SK-N-SH treated with all-trans-retinoic acid at 6 μM for 48 hours (cell line): ENCODE measurements around the gene PLEKHO1.

Source experiments
- ATAC-seq: fragments of 200-7000 bp; cut with Tn5 transposase; 3 replicates; pipeline ENCODE4 v1.9.1; 2020; ENCODE audit warnings: mild to moderate bottlenecking, moderate library complexity
- ARNTL ChIP-seq: fragments of 450-650 bp; formaldehyde crosslinking; IDR thresholded peaks from 2 replicates; pipeline ENCODE4 v1.5.0; 2020; ENCODE audit warnings: low read depth, mild to moderate bottlenecking, moderate library complexity, borderline replicate concordance
- BACH2 ChIP-seq: fragments of 250-450 bp; sonication (Bioruptor Pico); IDR thresholded peaks from 2 replicates; pipeline ENCODE4 v1.9.0; 2021; ENCODE audit warnings: mild to moderate bottlenecking, borderline replicate concordance
- CSDC2 ChIP-seq: fragments of 250-450 bp; sonication (Bioruptor Pico); IDR thresholded peaks from 2 replicates; pipeline ENCODE4 v1.5.0; 2020; ENCODE audit warnings: mild to moderate bottlenecking, moderate library complexity
- ESRRG ChIP-seq: fragments of 250-450 bp; sonication (Bioruptor Pico); IDR thresholded peaks from 2 replicates; pipeline ENCODE4 v1.6.1; 2021; ENCODE audit warnings: mild to moderate bottlenecking
- ISL1 ChIP-seq: fragments of 250-450 bp; sonication (Bioruptor Pico); IDR thresholded peaks from 2 replicates; pipeline ENCODE4 v2.1.2; 2022; ENCODE audit warnings: mild to moderate bottlenecking, moderate library complexity
- OSR1 ChIP-seq: fragments of 250-450 bp; sonication (Bioruptor Pico); IDR thresholded peaks from 2 replicates; pipeline ENCODE4 v1.8.0; 2022; ENCODE audit warnings: moderate library complexity, mild to moderate bottlenecking, inconsistent platforms
- PPARA ChIP-seq: fragments of 250-450 bp; sonication (Bioruptor Pico); IDR thresholded peaks from 2 replicates; pipeline ENCODE4 v1.5.0; 2020; ENCODE audit warnings: mild to moderate bottlenecking, borderline replicate concordance
- RARB ChIP-seq: fragments of 250-450 bp; sonication (Bioruptor Pico); IDR thresholded peaks from 2 replicates; pipeline ENCODE4 v1.8.0; 2021; ENCODE audit warnings: mild to moderate bottlenecking, moderate library complexity
- SNAI2 ChIP-seq: fragments of 250-450 bp; sonication (Bioruptor Pico); IDR thresholded peaks from 2 replicates; pipeline ENCODE4 v1.5.0; 2020; ENCODE audit warnings: mild to moderate bottlenecking, moderate library complexity
- TCF4 ChIP-seq: fragments of 250-450 bp; sonication (Bioruptor Pico); IDR thresholded peaks from 2 replicates; pipeline ENCODE4 v1.8.0; 2021; ENCODE audit warnings: mild to moderate bottlenecking, moderate library complexity, borderline replicate concordance
- TOX ChIP-seq: fragments of 250-450 bp; sonication (Bioruptor Pico); IDR thresholded peaks from 2 replicates; pipeline ENCODE4 v1.8.0; 2021; ENCODE audit warnings: mild to moderate bottlenecking, moderate library complexity, borderline replicate concordance
- ZC3H10 ChIP-seq: fragments of 250-450 bp; sonication (Bioruptor Pico); IDR thresholded peaks from 2 replicates; pipeline ENCODE4 v1.5.1; 2021; ENCODE audit warnings: mild to moderate bottlenecking, moderate library complexity
- ZFP3 ChIP-seq: fragments of 250-450 bp; sonication (Bioruptor Pico); IDR thresholded peaks from 2 replicates; pipeline ENCODE4 v1.5.0; 2020; ENCODE audit warnings: mild to moderate bottlenecking, moderate library complexity
- ZFP30 ChIP-seq: fragments of 450-650 bp; formaldehyde crosslinking; IDR thresholded peaks from 2 replicates; pipeline ENCODE4 v1.5.0; 2022; ENCODE audit warnings: mild to moderate bottlenecking, moderate library complexity
- ZNF565 ChIP-seq: fragments of 450-650 bp; formaldehyde crosslinking; conservative IDR thresholded peaks from 2 replicates; pipeline ENCODE4 v1.5.0; 2020; ENCODE audit warnings: low read depth, mild to moderate bottlenecking, moderate library complexity
- ZNF70 ChIP-seq: fragments of 450-650 bp; formaldehyde crosslinking; IDR thresholded peaks from 2 replicates; pipeline ENCODE4 v1.5.0; 2020; ENCODE audit warnings: mild to moderate bottlenecking, moderate library complexity
- ZNF8 ChIP-seq: fragments of 450-650 bp; formaldehyde crosslinking; IDR thresholded peaks from 2 replicates; pipeline ENCODE4 v1.5.0; 2020; ENCODE audit warnings: mild to moderate bottlenecking, moderate library complexity
- TF ChIP-seq, protein P1 (sequence below): fragments of 250-450 bp; sonication (Bioruptor Pico); IDR thresholded peaks from 2 replicates; pipeline ENCODE4 v1.8.0; 2021; ENCODE audit warnings: low read depth, mild to moderate bottlenecking, moderate library complexity, borderline replicate concordance
- TF ChIP-seq, protein P2 (sequence below): fragments of 250-450 bp; sonication (Bioruptor Pico); IDR thresholded peaks from 2 replicates; pipeline ENCODE4 v1.5.1; 2021; ENCODE audit warnings: mild to moderate bottlenecking, moderate library complexity
- TF ChIP-seq, protein P3 (sequence below): fragments of 250-450 bp; sonication (Bioruptor Pico); IDR thresholded peaks from 2 replicates; pipeline ENCODE4 v1.8.0; 2020; ENCODE audit warnings: mild to moderate bottlenecking, moderate library complexity, borderline replicate concordance

PLEKHO1 gene

DNA sequence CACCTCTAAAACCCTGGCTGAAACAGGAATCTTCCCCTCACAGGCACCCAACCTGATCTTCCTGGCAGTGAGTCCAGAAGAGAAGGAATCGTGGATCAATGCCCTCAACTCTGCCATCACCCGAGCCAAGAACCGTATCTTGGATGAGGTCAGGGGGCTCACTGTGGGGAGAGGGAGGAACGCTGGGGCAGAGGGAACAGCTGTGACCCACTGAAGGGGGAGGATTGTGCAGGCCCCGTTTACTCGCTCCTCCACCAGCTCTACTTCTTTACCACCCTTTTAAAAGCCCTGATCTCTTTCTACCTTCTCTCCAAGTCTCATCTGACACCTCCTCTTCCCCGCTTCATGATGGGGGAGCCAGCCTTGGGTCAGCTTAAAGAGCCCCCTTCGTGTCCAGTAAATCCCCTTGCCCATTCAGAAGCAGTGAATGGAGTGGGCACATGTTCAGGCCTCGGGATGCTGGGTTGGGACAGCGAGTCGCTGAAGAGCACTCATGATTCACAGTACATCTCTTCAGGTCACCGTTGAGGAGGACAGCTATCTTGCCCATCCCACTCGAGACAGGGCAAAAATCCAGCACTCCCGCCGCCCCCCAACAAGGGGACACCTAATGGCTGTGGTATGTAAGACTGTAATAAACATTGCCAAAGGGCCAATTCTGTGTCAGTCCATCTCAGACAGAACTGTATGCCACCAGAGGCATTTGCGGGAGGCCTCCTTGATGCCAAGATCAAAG, 7.3 kb downstream of the PLEKHO1 start:
- TF ChIP-seq BACH2 (no peak), PPARA (CRISPR knock-in tag) (no peak), RARB (CRISPR knock-in tag) (no peak), OSR1 (CRISPR knock-in tag) (no peak), SNAI2 (CRISPR knock-in tag) (no peak), ZNF565 (no peak), CSDC2 (no peak), ZC3H10 (CRISPR knock-in tag) (no peak), TOX (CRISPR knock-in tag) (no peak), ESRRG (CRISPR knock-in tag) (no peak), TCF4 (no peak), ZFP3 (CRISPR knock-in tag) (no peak)
- TF ChIP-seq, protein P1, sequence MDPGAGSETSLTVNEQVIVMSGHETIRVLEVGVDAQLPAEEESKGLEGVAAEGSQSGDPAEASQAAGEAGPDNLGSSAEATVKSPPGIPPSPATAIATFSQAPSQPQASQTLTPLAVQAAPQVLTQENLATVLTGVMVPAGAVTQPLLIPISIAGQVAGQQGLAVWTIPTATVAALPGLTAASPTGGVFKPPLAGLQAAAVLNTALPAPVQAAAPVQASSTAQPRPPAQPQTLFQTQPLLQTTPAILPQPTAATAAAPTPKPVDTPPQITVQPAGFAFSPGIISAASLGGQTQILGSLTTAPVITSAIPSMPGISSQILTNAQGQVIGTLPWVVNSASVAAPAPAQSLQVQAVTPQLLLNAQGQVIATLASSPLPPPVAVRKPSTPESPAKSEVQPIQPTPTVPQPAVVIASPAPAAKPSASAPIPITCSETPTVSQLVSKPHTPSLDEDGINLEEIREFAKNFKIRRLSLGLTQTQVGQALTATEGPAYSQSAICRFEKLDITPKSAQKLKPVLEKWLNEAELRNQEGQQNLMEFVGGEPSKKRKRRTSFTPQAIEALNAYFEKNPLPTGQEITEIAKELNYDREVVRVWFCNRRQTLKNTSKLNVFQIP: no peak
- ATAC-seq: peak; percentile 3; the same call in 2 of the 3 replicates

DNA sequence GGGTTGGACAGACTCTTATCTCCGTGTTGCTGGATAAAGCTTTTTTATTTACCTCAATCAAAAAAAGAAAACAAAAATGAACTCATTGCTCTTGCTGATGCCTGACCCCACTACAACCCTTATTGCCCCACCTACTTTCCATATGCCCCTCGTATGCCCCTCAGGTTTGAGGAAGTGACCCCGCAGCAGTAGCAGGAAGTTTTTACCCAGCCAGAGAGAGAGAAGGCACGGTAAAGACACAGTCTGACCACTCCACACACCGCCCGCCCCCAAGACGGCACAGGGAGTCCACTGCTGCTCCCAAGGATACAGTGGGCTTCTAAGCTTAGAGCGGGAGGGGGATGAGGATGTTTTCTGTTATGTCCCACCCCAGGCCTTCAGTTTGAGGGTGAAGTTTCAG, 9.8 kb downstream of the PLEKHO1 start:
- ATAC-seq: no peak
- TF ChIP-seq, protein P2, sequence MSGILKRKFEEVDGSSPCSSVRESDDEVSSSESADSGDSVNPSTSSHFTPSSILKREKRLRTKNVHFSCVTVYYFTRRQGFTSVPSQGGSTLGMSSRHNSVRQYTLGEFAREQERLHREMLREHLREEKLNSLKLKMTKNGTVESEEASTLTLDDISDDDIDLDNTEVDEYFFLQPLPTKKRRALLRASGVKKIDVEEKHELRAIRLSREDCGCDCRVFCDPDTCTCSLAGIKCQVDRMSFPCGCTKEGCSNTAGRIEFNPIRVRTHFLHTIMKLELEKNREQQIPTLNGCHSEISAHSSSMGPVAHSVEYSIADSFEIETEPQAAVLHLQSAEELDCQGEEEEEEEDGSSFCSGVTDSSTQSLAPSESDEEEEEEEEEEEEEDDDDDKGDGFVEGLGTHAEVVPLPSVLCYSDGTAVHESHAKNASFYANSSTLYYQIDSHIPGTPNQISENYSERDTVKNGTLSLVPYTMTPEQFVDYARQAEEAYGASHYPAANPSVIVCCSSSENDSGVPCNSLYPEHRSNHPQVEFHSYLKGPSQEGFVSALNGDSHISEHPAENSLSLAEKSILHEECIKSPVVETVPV: no peak
- no peak for TF ChIP-seq TOX (CRISPR knock-in tag)
- TF ChIP-seq PPARA (CRISPR knock-in tag): no peak
- TF ChIP-seq, protein P3, sequence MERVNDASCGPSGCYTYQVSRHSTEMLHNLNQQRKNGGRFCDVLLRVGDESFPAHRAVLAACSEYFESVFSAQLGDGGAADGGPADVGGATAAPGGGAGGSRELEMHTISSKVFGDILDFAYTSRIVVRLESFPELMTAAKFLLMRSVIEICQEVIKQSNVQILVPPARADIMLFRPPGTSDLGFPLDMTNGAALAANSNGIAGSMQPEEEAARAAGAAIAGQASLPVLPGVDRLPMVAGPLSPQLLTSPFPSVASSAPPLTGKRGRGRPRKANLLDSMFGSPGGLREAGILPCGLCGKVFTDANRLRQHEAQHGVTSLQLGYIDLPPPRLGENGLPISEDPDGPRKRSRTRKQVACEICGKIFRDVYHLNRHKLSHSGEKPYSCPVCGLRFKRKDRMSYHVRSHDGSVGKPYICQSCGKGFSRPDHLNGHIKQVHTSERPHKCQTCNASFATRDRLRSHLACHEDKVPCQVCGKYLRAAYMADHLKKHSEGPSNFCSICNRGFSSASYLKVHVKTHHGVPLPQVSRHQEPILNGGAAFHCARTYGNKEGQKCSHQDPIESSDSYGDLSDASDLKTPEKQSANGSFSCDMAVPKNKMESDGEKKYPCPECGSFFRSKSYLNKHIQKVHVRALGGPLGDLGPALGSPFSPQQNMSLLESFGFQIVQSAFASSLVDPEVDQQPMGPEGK (CRISPR knock-in tag): no peak
- TF ChIP-seq ZFP30 (CRISPR knock-in tag): no peak
- TF ChIP-seq CSDC2: no peak
- TF ChIP-seq ARNTL: no peak
- TF ChIP-seq, protein P1: no peak
- no peak for TF ChIP-seq ISL1
- TF ChIP-seq ZNF70 (CRISPR knock-in tag): no peak

DNA sequence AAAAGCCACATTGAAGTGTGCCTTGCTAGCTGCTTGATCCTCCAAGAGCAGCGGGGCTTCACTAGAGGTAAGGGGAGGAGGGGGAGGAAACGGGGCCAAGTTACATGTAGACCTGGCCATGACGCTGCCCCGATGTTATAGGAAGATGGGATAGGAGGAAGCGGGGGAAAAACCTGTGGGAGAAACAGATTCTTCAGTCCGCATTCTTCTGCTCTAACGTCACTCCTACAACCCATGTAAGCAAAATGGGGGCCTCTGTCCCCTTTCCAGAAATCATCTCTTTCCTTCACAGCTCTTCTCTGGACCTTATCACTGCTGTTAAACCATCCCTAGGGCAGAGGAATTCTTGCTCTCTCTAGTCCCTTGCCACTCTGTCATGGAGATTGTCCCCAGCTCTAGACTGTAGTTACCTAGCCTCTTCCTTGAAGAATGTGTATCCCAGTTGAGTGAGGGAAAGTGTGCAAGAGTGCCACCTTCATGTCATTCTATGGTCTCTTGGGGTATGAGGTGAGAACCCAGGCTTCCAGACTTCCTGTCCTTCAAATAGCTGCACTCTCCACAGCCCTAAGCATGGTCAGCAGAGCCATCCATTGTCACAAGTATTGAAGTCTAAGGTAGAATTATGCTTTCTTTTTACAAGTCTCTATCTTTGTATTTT, 11.4 kb downstream of the PLEKHO1 start:
- no peak for ATAC-seq
- TF ChIP-seq OSR1 (CRISPR knock-in tag) (no peak), PPARA (CRISPR knock-in tag) (no peak), ISL1 (no peak), BACH2 (no peak)

DNA sequence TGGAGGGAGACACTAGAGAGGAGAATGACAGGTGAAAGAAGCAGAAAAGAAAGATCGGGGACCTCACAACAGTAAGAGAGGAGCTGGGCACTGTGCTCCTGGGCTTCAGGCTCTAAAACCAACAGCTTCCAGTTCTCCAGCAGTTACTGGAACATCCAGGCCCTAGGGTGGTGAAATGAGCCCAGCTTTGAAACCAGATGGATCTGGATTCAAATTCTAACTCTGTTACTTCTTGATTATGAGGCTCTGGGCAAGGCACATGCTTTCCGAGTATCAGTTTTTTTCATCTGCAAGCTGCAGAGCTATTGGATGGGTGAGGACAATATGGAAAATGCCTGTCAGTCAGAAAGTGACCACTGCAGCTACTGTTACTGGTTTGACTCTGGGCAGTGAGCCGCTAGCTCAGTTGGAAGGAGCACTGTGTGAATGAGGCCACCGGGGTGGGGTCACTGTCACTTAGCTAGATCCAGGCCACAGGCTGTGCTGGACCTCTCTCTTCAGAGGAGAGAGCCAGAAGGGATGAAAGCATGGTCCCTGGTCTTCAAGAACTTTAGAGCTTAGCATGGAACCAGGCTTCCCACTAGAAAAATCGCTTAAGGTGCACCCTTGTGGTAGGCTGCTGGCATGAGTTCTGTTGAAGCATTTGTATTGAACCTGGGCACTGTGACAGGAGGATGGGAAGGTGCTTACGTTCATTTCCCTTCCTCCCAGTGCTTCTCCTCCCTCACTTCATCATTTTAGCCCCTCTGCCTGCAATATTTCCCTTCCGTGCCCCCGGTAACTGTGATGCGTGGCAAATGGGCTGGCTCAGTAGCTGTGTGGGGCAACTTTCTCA, 12.2 kb downstream of the PLEKHO1 start:
- TF ChIP-seq ZNF8 (CRISPR knock-in tag) (no peak), TOX (CRISPR knock-in tag) (0 out of 2 replicates have a peak, but pooled peaks have one; percentile 3)
- peak; percentile 8 for ATAC-seq
